ENCODE data around the gene HTT. TPM values are rescaled to one million over a fixed set of nuclear protein-coding genes. Genes with fewer than 3 reads are reported as not detected.
"Not testable (repeated sequence)": the region's sequence is repeated elsewhere in the genome, so short reads cannot be mapped to it uniquely, and the experiment has no call there.

Gene HTT
- total RNA-seq, 2 donors from 2014 or later: 18.1 to 30.5 TPM

GRCh38 chr4:3083732-3084131 lies 9.3 kb downstream of the HTT start:
- TF ChIP-seq CTCF (IDR thresholded peaks at IDR 0.05): no peak
- H3K9me3 ChIP-seq: no peaks in the 10 kb centered on the region
- no peak for DNase-seq (ENCODE audit: low spot score)
- no peaks in the 10 kb centered on the region for H3K27me3 ChIP-seq
- peaks cover 0 to 6% of the 10 kb centered on the region in 2 donors for H3K4me1 ChIP-seq
- no peak overlapping the region for H3K27ac ChIP-seq
- no peak overlapping the region for H3K4me3 ChIP-seq
- H3K36me3 ChIP-seq: peaks cover 10% of the 10 kb centered on the region

- H3K36me3 ChIP-seq: peaks cover 12% of the 10 kb centered on the region
- H3K27me3 ChIP-seq: no peaks in the 10 kb centered on the region
- no peak overlapping the region for H3K27ac ChIP-seq
- DNase-seq (ENCODE audit: low spot score): no peak
- no peaks in the 10 kb centered on the region for H3K4me1 ChIP-seq
- H3K4me3 ChIP-seq: no peak overlapping the region
- no peak for TF ChIP-seq CTCF (IDR thresholded peaks at IDR 0.05)
- no peaks in the 10 kb centered on the region for H3K9me3 ChIP-seq
Observed at GRCh38 chr4:3085948-3086670, 11.6 kb downstream of the HTT start.

GRCh38 chr4:3087115-3087797 lies 12.8 kb downstream of the HTT start:
- H3K36me3 ChIP-seq: peaks cover 12% of the 10 kb centered on the region
- no peak for TF ChIP-seq CTCF (IDR thresholded peaks at IDR 0.05)

GRCh38 chr4:3091464-3091863 lies 17.0 kb downstream of the HTT start:
- H3K36me3 ChIP-seq: peaks cover 23% of the 10 kb centered on the region
- TF ChIP-seq CTCF (IDR thresholded peaks at IDR 0.05): no peak

More at GRCh38 chr4:3087115-3087797, 12.8 kb downstream of the HTT start:
- H3K4me1 ChIP-seq: no peaks in the 10 kb centered on the region
- no peaks in the 10 kb centered on the region for H3K27me3 ChIP-seq
- no peak overlapping the region for H3K4me3 ChIP-seq
- DNase-seq (ENCODE audit: low spot score): no peak
- no peak overlapping the region for H3K27ac ChIP-seq
- no peaks in the 10 kb centered on the region for H3K9me3 ChIP-seq

GRCh38 chr4:3094701-3095100 lies 20.2 kb downstream of the HTT start:
- H3K27ac ChIP-seq; H3K4me3 ChIP-seq; H3K9me3 ChIP-seq; DNase-seq (ENCODE audit: low spot score); H3K4me1 ChIP-seq; H3K27me3 ChIP-seq: not testable (repeated sequence)
- peaks cover 17% of the 10 kb centered on the region for H3K36me3 ChIP-seq

More at GRCh38 chr4:3091464-3091863, 17.0 kb downstream of the HTT start:
- no peak overlapping the region for H3K4me3 ChIP-seq
- no peak overlapping the region for H3K27ac ChIP-seq
- no peaks in the 10 kb centered on the region for H3K4me1 ChIP-seq
- no peaks in the 10 kb centered on the region for H3K27me3 ChIP-seq
- no peak for DNase-seq (ENCODE audit: low spot score)
- no peaks in the 10 kb centered on the region for H3K9me3 ChIP-seq

GRCh38 chr4:3096202-3096601 lies 21.7 kb downstream of the HTT start:
- no peak for TF ChIP-seq CTCF (IDR thresholded peaks at IDR 0.05)
- Histone ChIP-seq H3K36me3 (peaks cover 31% of the 10 kb centered on the region), H3K9me3 (no peaks in the 10 kb centered on the region), H3K27ac (no peak overlapping the region), H3K4me1 (no peaks in the 10 kb centered on the region), H3K4me3 (no peak overlapping the region), H3K27me3 (no peaks in the 10 kb centered on the region)
- DNase-seq (ENCODE audit: low spot score): no peak
